HCT116 (cell line): ENCODE results near the gene ARCN1. TPM values are rescaled to one million over a fixed set of nuclear protein-coding genes. Genes with fewer than 3 reads are reported as not detected.

ENCODE experiments used
- ATAC-seq: fragments of 200-7000 bp; cut with Tn5 transposase; 2 replicates; pipeline ENCODE4 v1.9.1; 2020; ENCODE audit warnings: mild to moderate bottlenecking, moderate library complexity
- BruUV-seq: library from RNA; stranded (reverse); fragments of 400-500 nt; replicated peaks from 2 replicates; lab custom pipeline; 2021; lab: Mats Ljungman, UMichigan
- CTCF ChIA-PET: fragments of 300-600 bp; sonication (Branson Sonifier 250); formaldehyde crosslinking; loops from one replicate; lab custom pipeline; 2021; ENCODE audit warnings: antibody characterized with exemption; lab: Charles Lee
- POLR2A ChIA-PET: fragments of 300-600, 350-600 bp; sonication (Branson Sonifier 250); formaldehyde crosslinking; loops from one replicate; lab custom pipeline; 2021; ENCODE audit warnings: antibody characterized with exemption; lab: Charles Lee
- RAD21 ChIA-PET, 2 experiments: fragments of 300-600 bp; sonication (Branson Sonifier 250); formaldehyde crosslinking; loops; one replicate each; lab custom pipeline; 2023; ENCODE audit warnings: low total read pairs in 2 of 2; ENCODE audit not compliant: uncharacterized antibody in 2 of 2, unreplicated experiment in 2 of 2, low non-redundant PET in 1 of 2; lab: Charles Lee
- DNase-seq: peaks from one replicate; pipeline ENCODE4 v3.0.0-alpha.2; 2010; ENCODE audit warnings: low read depth, low spot score
- H2AFZ ChIP-seq: fragments of 200-600 bp; shearing (Covaris generic), sonication (generic); 2 replicates; pipeline ENCODE4 v1.6.1; 2017; ENCODE audit warnings: low read depth, mixed run types, mixed read lengths, antibody characterized with exemption, low read length; ENCODE audit not compliant: poor library complexity, severe bottlenecking
- H3K27ac ChIP-seq: 2 replicates; pipeline ENCODE4 v1.5.1; 2012; ENCODE audit warnings: low read depth, low read length
- H3K27me3 ChIP-seq: fragments of 200-600 bp; sonication (generic); 2 replicates; pipeline ENCODE4 v1.6.1; 2016; ENCODE audit warnings: mixed run types, low read length, mixed read lengths; ENCODE audit not compliant: insufficient read depth
- H3K36me3 ChIP-seq, 2 experiments: fragments of 200-500 bp in 1 of 2; fragments of 200-600 bp in 1 of 2; sonication (Bioruptor generic) in 1 of 2; sonication (generic) in 1 of 2; 2 replicates each; pipeline versions ENCODE4 v1.5.1 to v1.6.1; 2014 to 2016; ENCODE audit warnings: low read length in 2 of 2, inconsistent platforms in 1 of 2, mixed read lengths in 1 of 2, mixed run types in 1 of 2; ENCODE audit not compliant: insufficient read depth in 2 of 2, control insufficient read depth in 1 of 2
- H3K4me1 ChIP-seq, 2 experiments: fragments of 200-600 bp in 1 of 2; sonication (generic) in 1 of 2; 2 replicates each; pipeline versions ENCODE4 v1.5.1 to v1.6.1; 2012 to 2017; ENCODE audit warnings: low read length in 2 of 2, inconsistent platforms in 1 of 2, mild to moderate bottlenecking in 1 of 2, mixed read lengths in 1 of 2, mixed run types in 1 of 2, moderate library complexity in 1 of 2; ENCODE audit not compliant: insufficient read depth in 2 of 2, control insufficient read depth in 1 of 2
- H3K4me2 ChIP-seq: fragments of 200-600 bp; sonication (generic); 2 replicates; pipeline ENCODE4 v1.6.1; 2017; ENCODE audit warnings: mixed run types, low read length, mixed read lengths
- H3K4me3 ChIP-seq, 2 experiments: fragments of 200-600 bp in 1 of 2; sonication (generic) in 1 of 2; replicated peaks in 1 of 2; 2 replicates each; pipeline ENCODE4 v1.5.1; 2011 to 2016; ENCODE audit warnings: low read length in 2 of 2, control low read depth in 1 of 2, low read depth in 1 of 2, mild to moderate bottlenecking in 1 of 2, mixed read lengths in 1 of 2, mixed run types in 1 of 2
- H3K79me2 ChIP-seq: fragments of 200-600 bp; sonication (generic); 2 replicates; pipeline ENCODE4 v1.6.1; 2017; ENCODE audit warnings: mild to moderate bottlenecking, mixed run types, low read length, moderate library complexity, mixed read lengths; ENCODE audit not compliant: insufficient read depth
- H3K9ac ChIP-seq: fragments of 200-600 bp; sonication (generic); 2 replicates; pipeline ENCODE4 v1.6.1; 2016; ENCODE audit warnings: low read length, mixed read lengths
- H3K9me2 ChIP-seq: fragments of 200-600 bp; sonication (generic), shearing (Covaris generic); 2 replicates; pipeline ENCODE4 v1.6.1; 2017; ENCODE audit warnings: mixed run types, mild to moderate bottlenecking, moderate library complexity; ENCODE audit not compliant: insufficient read depth
- H3K9me3 ChIP-seq, 2 experiments: fragments of 200-500 bp in 1 of 2; fragments of 200-600 bp in 1 of 2; sonication (Bioruptor generic) in 1 of 2; sonication (generic) in 1 of 2; 2 replicates each; pipeline ENCODE4 v1.6.1; 2014 to 2017; ENCODE audit warnings: low read length in 2 of 2, mixed read lengths in 2 of 2, inconsistent platforms in 1 of 2, low read depth in 1 of 2, mild to moderate bottlenecking in 1 of 2, mixed run types in 1 of 2, moderate library complexity in 1 of 2; ENCODE audit not compliant: control insufficient read depth in 1 of 2, insufficient read depth in 1 of 2
- H4K20me1 ChIP-seq: fragments of 200-600 bp; sonication (generic), shearing (Covaris generic); 2 replicates; pipeline ENCODE4 v1.6.1; 2017; ENCODE audit warnings: mixed run types, mild to moderate bottlenecking, moderate library complexity; ENCODE audit not compliant: insufficient read depth
- CBX3 ChIP-seq: IDR thresholded peaks from 2 replicates; pipeline ENCODE4 v1.6.1; 2012; ENCODE audit warnings: low read depth
- EZH2 ChIP-seq: fragments of 200-600 bp; sonication (generic); IDR thresholded peaks from 2 replicates; pipeline ENCODE4 v1.6.1; 2017; ENCODE audit warnings: antibody characterized with exemption, mixed run types
- RAD21 ChIP-seq: IDR thresholded peaks from 2 replicates; pipeline ENCODE4 v1.6.1; 2012; ENCODE audit warnings: low read depth, mild to moderate bottlenecking
- SIN3A ChIP-seq: IDR thresholded peaks from 2 replicates; pipeline ENCODE4 v1.6.1; 2012; ENCODE audit warnings: low read depth
- SP1 ChIP-seq: IDR thresholded peaks from 2 replicates; pipeline ENCODE4 v1.6.1; 2012; ENCODE audit warnings: low read depth
- YY1 ChIP-seq: IDR thresholded peaks from 2 replicates; pipeline ENCODE4 v1.6.1; 2011; ENCODE audit warnings: low read length, low read depth, moderate library complexity, mild to moderate bottlenecking; ENCODE audit not compliant: insufficient replicate concordance; ENCODE audit errors: extremely low read depth
- ZFX ChIP-seq: fragments of 450-650 bp; IDR thresholded peaks from 2 replicates; pipeline ENCODE4 v1.6.1; 2017
- ZNF274 ChIP-seq: fragments of 200-500 bp; sonication (Bioruptor generic); IDR thresholded peaks from 2 replicates; pipeline ENCODE4 v1.6.1; 2014; ENCODE audit warnings: mild to moderate bottlenecking, low read depth, low read length, inconsistent platforms
- intact Hi-C: fragments of 100-400 bp; cut with micrococcal nuclease; formaldehyde crosslinking; loops from 2 replicates; pipeline ENCODE4 v1.10.0; 2022
- total RNA-seq: library from RNA; stranded (reverse); gene quantifications from one replicate; pipeline ENCODE4 v1.2.1, GENCODE V29; 2021; ENCODE audit not compliant: unreplicated experiment
- TF ChIP-seq, protein P1 (sequence below): IDR thresholded peaks from 2 replicates; pipeline ENCODE4 v1.6.1; 2011; ENCODE audit warnings: mild to moderate bottlenecking, low read length, moderate library complexity; ENCODE audit not compliant: insufficient replicate concordance; ENCODE audit errors: extremely low read depth
- TF ChIP-seq, protein P2 (sequence below): IDR thresholded peaks from 2 replicates; pipeline ENCODE4 v1.6.1; 2012
- TF ChIP-seq, protein P3 (sequence below): IDR thresholded peaks from 2 replicates; pipeline ENCODE4 v1.6.1; 2012
- TF ChIP-seq, protein P4 (sequence below), 3 experiments: fragments of 200-600 bp in 1 of 3; sonication (generic) in 1 of 3; IDR thresholded peaks in 2 of 3; conservative IDR thresholded peaks in 1 of 3; 2 replicates each; pipeline ENCODE4 v1.5.1; 2012 to 2017; ENCODE audit warnings: low read depth in 2 of 3, low read length in 2 of 3, antibody characterized with exemption in 1 of 3, borderline replicate concordance in 1 of 3, control low read depth in 1 of 3, mild to moderate bottlenecking in 1 of 3, mixed read lengths in 1 of 3, mixed run types in 1 of 3, moderate library complexity in 1 of 3; ENCODE audit not compliant: insufficient read depth in 1 of 3

The ARCN1 gene
- total RNA-seq, 1 experiment from 2014 or later, result 147 TPM

DNA sequence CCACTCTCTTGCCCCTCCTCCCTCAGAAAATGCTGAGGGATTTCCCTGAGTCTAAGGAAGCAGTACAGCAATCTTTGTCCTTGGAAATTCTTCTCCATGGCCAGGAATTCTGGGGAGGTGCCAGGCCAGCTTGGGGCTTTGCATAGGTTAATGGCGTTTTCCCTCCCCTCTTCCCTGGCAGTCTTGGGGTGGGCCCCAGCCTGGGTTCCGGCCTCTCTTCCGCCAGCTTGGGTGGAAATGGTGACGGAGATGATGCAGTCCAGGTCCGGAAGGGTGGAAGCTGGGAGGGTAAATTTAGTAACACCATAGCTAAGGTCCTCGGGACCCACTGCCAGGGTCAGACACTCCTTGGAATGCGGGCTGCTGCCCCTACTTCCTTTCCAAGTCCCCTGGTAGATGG is 40.2 kb downstream of the ARCN1 start:
- POLR2A ChIA-PET, result interaction anchor here (0.7 to 2.1 kb wide), 2 partner anchors 10 to 456 kb away, joined by 4 to 7 read pairs; no protein-coding TSS in a partner anchor
- DNase-seq (no peak), ATAC-seq (no peak)
- Histone ChIP-seq H3K79me2 (no peaks in the 10 kb centered on the region), H3K4me1 (peaks cover 8 to 32% of the 10 kb centered on the region in 2 experiments), H3K9me3 (no peaks in the 10 kb centered on the region), H3K9me2 (no peaks in the 10 kb centered on the region), H3K9ac (no peak overlapping the region), H2AFZ (no peak overlapping the region), H4K20me1 (no peaks in the 10 kb centered on the region), H3K4me2 (no peak overlapping the region), H3K27me3 (no peaks in the 10 kb centered on the region)
- RAD21 ChIA-PET, result no interaction called here
- intact Hi-C loops, result loop anchor here (5.0 kb wide), 1 partner anchor 465 kb away; no protein-coding TSS in a partner anchor
- TF ChIP-seq, protein P1, sequence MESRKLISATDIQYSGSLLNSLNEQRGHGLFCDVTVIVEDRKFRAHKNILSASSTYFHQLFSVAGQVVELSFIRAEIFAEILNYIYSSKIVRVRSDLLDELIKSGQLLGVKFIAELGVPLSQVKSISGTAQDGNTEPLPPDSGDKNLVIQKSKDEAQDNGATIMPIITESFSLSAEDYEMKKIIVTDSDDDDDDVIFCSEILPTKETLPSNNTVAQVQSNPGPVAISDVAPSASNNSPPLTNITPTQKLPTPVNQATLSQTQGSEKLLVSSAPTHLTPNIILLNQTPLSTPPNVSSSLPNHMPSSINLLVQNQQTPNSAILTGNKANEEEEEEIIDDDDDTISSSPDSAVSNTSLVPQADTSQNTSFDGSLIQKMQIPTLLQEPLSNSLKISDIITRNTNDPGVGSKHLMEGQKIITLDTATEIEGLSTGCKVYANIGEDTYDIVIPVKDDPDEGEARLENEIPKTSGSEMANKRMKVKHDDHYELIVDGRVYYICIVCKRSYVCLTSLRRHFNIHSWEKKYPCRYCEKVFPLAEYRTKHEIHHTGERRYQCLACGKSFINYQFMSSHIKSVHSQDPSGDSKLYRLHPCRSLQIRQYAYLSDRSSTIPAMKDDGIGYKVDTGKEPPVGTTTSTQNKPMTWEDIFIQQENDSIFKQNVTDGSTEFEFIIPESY, result no peak
- TF ChIP-seq, protein P2, sequence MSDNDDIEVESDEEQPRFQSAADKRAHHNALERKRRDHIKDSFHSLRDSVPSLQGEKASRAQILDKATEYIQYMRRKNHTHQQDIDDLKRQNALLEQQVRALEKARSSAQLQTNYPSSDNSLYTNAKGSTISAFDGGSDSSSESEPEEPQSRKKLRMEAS, result no peak
- TF ChIP-seq, all 23 proteins: peak for 0
- H3K27ac ChIP-seq, result no peak overlapping the region
- CTCF ChIA-PET, result interaction anchor here (0.9 to 1.8 kb wide), 3 partner anchors 9 to 21 kb away, joined by 3 to 7 read pairs (median 3); no protein-coding TSS in a partner anchor
- no TSS peak for BruUV-seq
- no peaks in the 10 kb centered on the region for H3K36me3 ChIP-seq
- no peak overlapping the region for H3K4me3 ChIP-seq

DNA sequence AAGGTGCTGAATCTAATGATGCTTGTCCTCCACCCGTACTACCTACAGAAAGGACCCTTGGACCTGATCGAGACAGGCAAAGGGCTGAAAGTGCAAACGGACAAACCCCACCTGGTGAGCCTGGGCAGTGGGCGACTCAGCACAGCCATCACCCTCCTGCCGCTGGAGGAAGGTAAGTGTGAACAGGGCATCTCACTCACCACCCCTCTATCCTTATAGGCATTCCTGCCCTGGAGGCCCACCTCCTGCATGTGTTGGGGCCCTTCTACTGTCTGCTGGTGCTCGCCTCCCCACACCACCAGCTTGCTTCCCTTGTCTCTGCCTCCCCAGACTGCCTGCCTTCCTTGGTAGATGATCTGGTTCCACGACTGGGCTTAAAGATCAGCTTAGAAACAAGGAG is 42.3 kb downstream of the ARCN1 start:
- ChIA-PET CTCF (no interaction called here), RAD21 (no interaction called here), POLR2A (no interaction called here)
- peaks cover 11 to 32% of the 10 kb centered on the region in 2 experiments for H3K4me1 ChIP-seq
- no peak overlapping the region for H2AFZ ChIP-seq
- no peak overlapping the region for H3K9ac ChIP-seq
- intact Hi-C loops, result loop anchor here (5.0 kb wide), 1 partner anchor 467 kb away; no protein-coding TSS in a partner anchor
- no peaks in the 10 kb centered on the region for H3K27me3 ChIP-seq
- DNase-seq (no peak), ATAC-seq (no peak)
- no peaks in the 10 kb centered on the region for H3K9me2 ChIP-seq
- no TSS peak for BruUV-seq
- no peaks in the 10 kb centered on the region for H3K9me3 ChIP-seq
- no peaks in the 10 kb centered on the region for H4K20me1 ChIP-seq
- H3K36me3 ChIP-seq, result no peaks in the 10 kb centered on the region
- no peak overlapping the region for H3K27ac ChIP-seq
- H3K4me2 ChIP-seq, result no peak overlapping the region
- H3K4me3 ChIP-seq, result no peak overlapping the region
- H3K79me2 ChIP-seq, result no peaks in the 10 kb centered on the region
- TF ChIP-seq, protein P1, result no peak
- TF ChIP-seq, protein P3, sequence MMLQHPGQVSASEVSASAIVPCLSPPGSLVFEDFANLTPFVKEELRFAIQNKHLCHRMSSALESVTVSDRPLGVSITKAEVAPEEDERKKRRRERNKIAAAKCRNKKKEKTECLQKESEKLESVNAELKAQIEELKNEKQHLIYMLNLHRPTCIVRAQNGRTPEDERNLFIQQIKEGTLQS, result no peak
- TF ChIP-seq, protein P4, sequence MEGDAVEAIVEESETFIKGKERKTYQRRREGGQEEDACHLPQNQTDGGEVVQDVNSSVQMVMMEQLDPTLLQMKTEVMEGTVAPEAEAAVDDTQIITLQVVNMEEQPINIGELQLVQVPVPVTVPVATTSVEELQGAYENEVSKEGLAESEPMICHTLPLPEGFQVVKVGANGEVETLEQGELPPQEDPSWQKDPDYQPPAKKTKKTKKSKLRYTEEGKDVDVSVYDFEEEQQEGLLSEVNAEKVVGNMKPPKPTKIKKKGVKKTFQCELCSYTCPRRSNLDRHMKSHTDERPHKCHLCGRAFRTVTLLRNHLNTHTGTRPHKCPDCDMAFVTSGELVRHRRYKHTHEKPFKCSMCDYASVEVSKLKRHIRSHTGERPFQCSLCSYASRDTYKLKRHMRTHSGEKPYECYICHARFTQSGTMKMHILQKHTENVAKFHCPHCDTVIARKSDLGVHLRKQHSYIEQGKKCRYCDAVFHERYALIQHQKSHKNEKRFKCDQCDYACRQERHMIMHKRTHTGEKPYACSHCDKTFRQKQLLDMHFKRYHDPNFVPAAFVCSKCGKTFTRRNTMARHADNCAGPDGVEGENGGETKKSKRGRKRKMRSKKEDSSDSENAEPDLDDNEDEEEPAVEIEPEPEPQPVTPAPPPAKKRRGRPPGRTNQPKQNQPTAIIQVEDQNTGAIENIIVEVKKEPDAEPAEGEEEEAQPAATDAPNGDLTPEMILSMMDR (IDR thresholded peaks at IDR 0.05 in 2 of 3, conservative IDR thresholded peaks at IDR 0.05 in 1 of 3; ENCODE audit: borderline replicate concordance in 1 of 3, insufficient read depth in 1 of 3, low read depth in 2 of 3, low read length in 2 of 3), result no peak
- TF ChIP-seq SIN3A, result no peak
- no peak for TF ChIP-seq SP1
- TF ChIP-seq RAD21, result no peak
- TF ChIP-seq ZNF274, result no peak
- TF ChIP-seq CBX3, result no peak
- TF ChIP-seq EZH2, result no peak
- no peak for TF ChIP-seq ZFX
- TF ChIP-seq, protein P2, result no peak
- no peak for TF ChIP-seq YY1
